B cell (primary cell): ENCODE measurements around the gene PSMD5.

ENCODE experiments used
- EZH2 ChIP-seq: IDR thresholded peaks from 2 replicates; pipeline ENCODE4 v1.6.1; 2012; ENCODE audit warnings: borderline replicate concordance, low read depth, mild to moderate bottlenecking, moderate library complexity, low read length; ENCODE audit not compliant: insufficient read depth, poor library complexity, severe bottlenecking
- TF ChIP-seq, protein P1 (sequence below): fragments of 200-600 bp; IDR thresholded peaks from one replicate; pipeline ENCODE4 v1.8.0; 2022; ENCODE audit warnings: antibody characterized with exemption, mild to moderate bottlenecking

- TF ChIP-seq, protein P1, sequence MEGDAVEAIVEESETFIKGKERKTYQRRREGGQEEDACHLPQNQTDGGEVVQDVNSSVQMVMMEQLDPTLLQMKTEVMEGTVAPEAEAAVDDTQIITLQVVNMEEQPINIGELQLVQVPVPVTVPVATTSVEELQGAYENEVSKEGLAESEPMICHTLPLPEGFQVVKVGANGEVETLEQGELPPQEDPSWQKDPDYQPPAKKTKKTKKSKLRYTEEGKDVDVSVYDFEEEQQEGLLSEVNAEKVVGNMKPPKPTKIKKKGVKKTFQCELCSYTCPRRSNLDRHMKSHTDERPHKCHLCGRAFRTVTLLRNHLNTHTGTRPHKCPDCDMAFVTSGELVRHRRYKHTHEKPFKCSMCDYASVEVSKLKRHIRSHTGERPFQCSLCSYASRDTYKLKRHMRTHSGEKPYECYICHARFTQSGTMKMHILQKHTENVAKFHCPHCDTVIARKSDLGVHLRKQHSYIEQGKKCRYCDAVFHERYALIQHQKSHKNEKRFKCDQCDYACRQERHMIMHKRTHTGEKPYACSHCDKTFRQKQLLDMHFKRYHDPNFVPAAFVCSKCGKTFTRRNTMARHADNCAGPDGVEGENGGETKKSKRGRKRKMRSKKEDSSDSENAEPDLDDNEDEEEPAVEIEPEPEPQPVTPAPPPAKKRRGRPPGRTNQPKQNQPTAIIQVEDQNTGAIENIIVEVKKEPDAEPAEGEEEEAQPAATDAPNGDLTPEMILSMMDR: peak; percentile 6
- TF ChIP-seq EZH2: no peak
These were observed 26.6 kb upstream of the PSMD5 start for GRCh38 chr9:120869360-120869687.
